ENCODE measurements around the gene ATAT1. TPM values are rescaled to one million over a fixed set of nuclear protein-coding genes. Genes with fewer than 3 reads are reported as not detected.

Gene ATAT1
- total and polyA plus RNA-seq, 2 experiments from 2014 or later: 12.8 to 23.0 TPM

GRCh38 chr6:30655743-30656094 is 29.0 kb downstream of the ATAT1 start:
- no peak for ATAC-seq
- H3K9me3 Mint-ChIP-seq: no peaks in the 10 kb centered on the region
- TF ChIP-seq, protein P1, sequence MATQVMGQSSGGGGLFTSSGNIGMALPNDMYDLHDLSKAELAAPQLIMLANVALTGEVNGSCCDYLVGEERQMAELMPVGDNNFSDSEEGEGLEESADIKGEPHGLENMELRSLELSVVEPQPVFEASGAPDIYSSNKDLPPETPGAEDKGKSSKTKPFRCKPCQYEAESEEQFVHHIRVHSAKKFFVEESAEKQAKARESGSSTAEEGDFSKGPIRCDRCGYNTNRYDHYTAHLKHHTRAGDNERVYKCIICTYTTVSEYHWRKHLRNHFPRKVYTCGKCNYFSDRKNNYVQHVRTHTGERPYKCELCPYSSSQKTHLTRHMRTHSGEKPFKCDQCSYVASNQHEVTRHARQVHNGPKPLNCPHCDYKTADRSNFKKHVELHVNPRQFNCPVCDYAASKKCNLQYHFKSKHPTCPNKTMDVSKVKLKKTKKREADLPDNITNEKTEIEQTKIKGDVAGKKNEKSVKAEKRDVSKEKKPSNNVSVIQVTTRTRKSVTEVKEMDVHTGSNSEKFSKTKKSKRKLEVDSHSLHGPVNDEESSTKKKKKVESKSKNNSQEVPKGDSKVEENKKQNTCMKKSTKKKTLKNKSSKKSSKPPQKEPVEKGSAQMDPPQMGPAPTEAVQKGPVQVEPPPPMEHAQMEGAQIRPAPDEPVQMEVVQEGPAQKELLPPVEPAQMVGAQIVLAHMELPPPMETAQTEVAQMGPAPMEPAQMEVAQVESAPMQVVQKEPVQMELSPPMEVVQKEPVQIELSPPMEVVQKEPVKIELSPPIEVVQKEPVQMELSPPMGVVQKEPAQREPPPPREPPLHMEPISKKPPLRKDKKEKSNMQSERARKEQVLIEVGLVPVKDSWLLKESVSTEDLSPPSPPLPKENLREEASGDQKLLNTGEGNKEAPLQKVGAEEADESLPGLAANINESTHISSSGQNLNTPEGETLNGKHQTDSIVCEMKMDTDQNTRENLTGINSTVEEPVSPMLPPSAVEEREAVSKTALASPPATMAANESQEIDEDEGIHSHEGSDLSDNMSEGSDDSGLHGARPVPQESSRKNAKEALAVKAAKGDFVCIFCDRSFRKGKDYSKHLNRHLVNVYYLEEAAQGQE (IDR thresholded peaks at IDR 0.05; ENCODE audit: unreplicated experiment): no peak
- TF ChIP-seq POLR2AphosphoS5 (IDR thresholded peaks at IDR 0.05; ENCODE audit: low read depth): no peak
- no peak for TF ChIP-seq EZH2phosphoT487 (IDR thresholded peaks at IDR 0.05; ENCODE audit: unreplicated experiment)
- no peak for TF ChIP-seq EZH2 (IDR thresholded peaks at IDR 0.05; ENCODE audit: low read depth, unreplicated experiment)
- TF ChIP-seq ETS1 (IDR thresholded peaks at IDR 0.05): no peak
- TF ChIP-seq ZNF114 (CRISPR knock-in tag; IDR thresholded peaks at IDR 0.05): no peak
- no peak for TF ChIP-seq NANOG (IDR thresholded peaks at IDR 0.05; ENCODE audit: borderline replicate concordance)
- TF ChIP-seq ZNF331 (CRISPR knock-in tag; IDR thresholded peaks at IDR 0.05; ENCODE audit: low read depth): no peak
- no peak for TF ChIP-seq STAT1 (IDR thresholded peaks at IDR 0.05; ENCODE audit: unreplicated experiment)
- no peak for TF ChIP-seq JUNB (IDR thresholded peaks at IDR 0.05; ENCODE audit: unreplicated experiment)
- no peak for TF ChIP-seq ZNF462 (CRISPR knock-in tag; IDR thresholded peaks at IDR 0.05)
- TF ChIP-seq CREB1 (CRISPR knock-in tag; IDR thresholded peaks at IDR 0.05; ENCODE audit: low read depth): no peak
- TF ChIP-seq, protein P2, sequence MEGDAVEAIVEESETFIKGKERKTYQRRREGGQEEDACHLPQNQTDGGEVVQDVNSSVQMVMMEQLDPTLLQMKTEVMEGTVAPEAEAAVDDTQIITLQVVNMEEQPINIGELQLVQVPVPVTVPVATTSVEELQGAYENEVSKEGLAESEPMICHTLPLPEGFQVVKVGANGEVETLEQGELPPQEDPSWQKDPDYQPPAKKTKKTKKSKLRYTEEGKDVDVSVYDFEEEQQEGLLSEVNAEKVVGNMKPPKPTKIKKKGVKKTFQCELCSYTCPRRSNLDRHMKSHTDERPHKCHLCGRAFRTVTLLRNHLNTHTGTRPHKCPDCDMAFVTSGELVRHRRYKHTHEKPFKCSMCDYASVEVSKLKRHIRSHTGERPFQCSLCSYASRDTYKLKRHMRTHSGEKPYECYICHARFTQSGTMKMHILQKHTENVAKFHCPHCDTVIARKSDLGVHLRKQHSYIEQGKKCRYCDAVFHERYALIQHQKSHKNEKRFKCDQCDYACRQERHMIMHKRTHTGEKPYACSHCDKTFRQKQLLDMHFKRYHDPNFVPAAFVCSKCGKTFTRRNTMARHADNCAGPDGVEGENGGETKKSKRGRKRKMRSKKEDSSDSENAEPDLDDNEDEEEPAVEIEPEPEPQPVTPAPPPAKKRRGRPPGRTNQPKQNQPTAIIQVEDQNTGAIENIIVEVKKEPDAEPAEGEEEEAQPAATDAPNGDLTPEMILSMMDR (conservative IDR thresholded peaks at IDR 0.05; ENCODE audit: low read depth in 2 of 2): no peak
- Histone ChIP-seq H3K79me2 (replicated peaks; ENCODE audit: insufficient read depth) (no peaks in the 10 kb centered on the region), H3K9me2 (ENCODE audit: insufficient read depth) (no peaks in the 10 kb centered on the region), H3K4me2 (no peak overlapping the region), H3F3A (replicated peaks; ENCODE audit: low read depth) (peaks cover 7% of the 10 kb centered on the region; the same call in 1 of the 2 replicates), H2AFZ (no peak overlapping the region), H3K4me1 (ENCODE audit: insufficient read depth) (no peaks in the 10 kb centered on the region), H3K27ac (ENCODE audit: low read depth) (no peak overlapping the region), H4K20me1 (replicated peaks; ENCODE audit: insufficient read depth) (peaks cover 3% of the 10 kb centered on the region; the same call in 1 of the 2 replicates), H3K27me3 (ENCODE audit: insufficient read depth) (no peaks in the 10 kb centered on the region), H3K4me3 (no peak overlapping the region), H3K36me3 (ENCODE audit: insufficient read depth) (peaks cover 25% of the 10 kb centered on the region)
- no peak overlapping the region for H3K27ac Mint-ChIP-seq
- H3K36me3 Mint-ChIP-seq (ENCODE audit: low read depth): peaks cover 83% of the 10 kb centered on the region
- DNase-seq (ENCODE audit: low spot score): no peak
- no peak overlapping the region; the same call in 2 of the 3 replicates for H3K4me3 Mint-ChIP-seq
- H3K27me3 Mint-ChIP-seq (ENCODE audit: insufficient read depth, low read depth, poor library complexity): peaks cover 9% of the 10 kb centered on the region
- H3K4me1 Mint-ChIP-seq: no peaks in the 10 kb centered on the region
